Skin of body (tissue), 2 donors: ENCODE measurements around the gene HEMGN. TPM values are rescaled to one million over a fixed set of nuclear protein-coding genes. Genes with fewer than 3 reads are reported as not detected.
"Not testable (repeated sequence)": the region's sequence is repeated elsewhere in the genome, so short reads cannot be mapped to it uniquely, and the experiment has no call there.

Experiments used
- DNase-seq: peaks from one replicate; lab custom pipeline; 2025; lab: John Stamatoyannopoulos, UW
- total RNA-seq: library from RNA; depleted of rRNA; stranded (reverse); fragments of >200 nt; gene quantifications from one replicate; pipeline ENCODE4 v1.2.3, GENCODE V29; 2014

The HEMGN gene
- total RNA-seq, 1 donor from 2014 or later, result 30.6 TPM

- DNase-seq, result no peak
Measured at GRCh38 chr9:97964901-97965300, 26.9 kb upstream of the HEMGN start.

DNA sequence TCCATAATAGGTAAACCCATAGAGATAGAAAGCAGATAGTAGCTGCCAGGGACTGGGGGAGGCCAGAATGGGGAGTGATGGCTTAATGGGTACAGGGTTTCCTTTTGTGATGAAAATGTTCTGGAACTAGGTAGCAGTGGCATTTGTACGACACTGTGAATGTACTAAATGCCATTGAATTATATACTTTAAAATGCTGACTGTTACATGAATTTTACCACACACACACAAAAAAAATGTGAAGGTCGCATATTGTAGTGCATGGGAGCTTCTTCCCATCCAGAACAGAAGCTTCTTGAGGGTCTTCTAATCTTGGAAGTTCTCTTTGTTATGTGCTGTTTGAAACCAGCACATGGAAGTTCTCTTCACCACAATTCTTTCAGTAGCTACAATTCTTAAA, 25.3 kb upstream of the HEMGN start:
- DNase-seq, result no peak

- no peak for DNase-seq
Measured at GRCh38 chr9:97962575-97962974, 24.6 kb upstream of the HEMGN start.

DNA sequence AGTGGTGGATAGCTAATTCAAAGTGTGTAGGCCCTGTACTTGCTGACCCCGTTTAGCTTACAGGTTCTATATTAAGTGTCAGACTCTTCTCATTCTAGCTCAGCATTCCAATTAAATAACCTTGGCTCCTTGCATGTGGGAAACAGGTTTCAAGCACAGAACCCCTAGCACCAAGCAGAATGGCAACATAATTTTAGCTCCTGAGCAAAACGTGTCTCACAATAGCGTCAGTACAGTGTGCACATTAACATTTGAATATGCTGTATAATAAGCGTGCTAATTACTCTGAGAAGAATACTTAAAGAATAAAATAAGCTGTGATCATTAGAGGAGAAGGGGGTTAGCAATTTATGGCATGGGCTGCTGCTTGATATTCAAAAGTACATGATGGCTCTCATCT, 24.2 kb upstream of the HEMGN start:
- DNase-seq, result no peak

DNA sequence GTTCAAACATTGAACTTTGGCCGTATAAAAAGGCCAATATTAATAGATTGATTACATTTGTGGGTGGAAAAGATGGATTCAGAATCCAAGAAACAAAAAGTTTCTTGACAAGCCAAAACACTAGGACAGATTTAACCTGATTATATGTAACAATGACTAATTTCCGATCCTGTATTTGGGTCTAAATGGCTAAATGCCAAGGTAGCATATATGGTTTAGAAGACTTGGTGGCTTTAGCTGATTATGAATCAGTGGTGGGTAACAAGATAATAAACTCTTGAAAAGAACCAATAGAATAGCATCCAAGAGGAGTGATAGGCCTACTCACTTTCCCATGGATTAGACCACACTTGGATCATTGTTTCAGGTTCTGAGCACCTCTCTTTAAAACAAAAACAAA, 23.4 kb upstream of the HEMGN start:
- no peak for DNase-seq

GRCh38 chr9:97960678-97961328, 22.8 kb upstream of the HEMGN start:
- DNase-seq, result not testable (repeated sequence)

- DNase-seq, result no peak
Measured at GRCh38 chr9:97959585-97959984, 21.6 kb upstream of the HEMGN start.

DNA sequence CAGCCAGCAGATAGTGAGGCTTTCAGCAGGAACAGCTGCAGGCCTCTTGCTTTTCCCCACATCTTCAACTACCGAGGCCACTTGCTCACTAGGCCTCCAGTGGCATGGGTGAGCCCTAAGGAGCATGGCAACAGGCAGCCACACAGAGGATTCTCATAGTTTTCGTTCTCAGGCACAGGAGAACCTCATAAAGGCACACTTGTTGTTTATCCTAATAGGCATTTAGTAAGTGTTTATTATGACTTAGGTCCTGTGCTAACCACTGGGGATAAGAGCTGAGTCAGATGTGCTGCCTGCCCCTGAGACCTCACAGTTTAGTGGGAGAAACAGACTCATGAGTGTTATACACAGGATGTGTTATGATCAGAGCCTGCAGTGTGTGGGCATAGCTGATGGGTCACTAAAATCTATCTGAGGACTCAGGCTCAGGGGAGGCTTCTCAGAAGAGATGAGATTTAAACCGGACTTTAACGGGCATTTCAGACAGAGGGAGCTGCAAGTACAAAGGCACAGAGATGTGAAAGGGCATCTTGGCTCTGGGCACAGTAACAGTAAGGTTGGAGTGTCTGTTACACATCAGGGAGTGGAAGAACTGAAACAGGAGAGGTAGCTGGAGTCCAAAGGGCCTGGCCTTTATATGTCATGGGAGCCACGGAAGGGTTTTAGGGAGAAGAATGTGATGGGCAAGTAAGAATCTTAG, 21.0 kb upstream of the HEMGN start:
- DNase-seq, result no peak

GRCh38 chr9:97956331-97956730, 18.4 kb upstream of the HEMGN start:
- no peak for DNase-seq

DNA sequence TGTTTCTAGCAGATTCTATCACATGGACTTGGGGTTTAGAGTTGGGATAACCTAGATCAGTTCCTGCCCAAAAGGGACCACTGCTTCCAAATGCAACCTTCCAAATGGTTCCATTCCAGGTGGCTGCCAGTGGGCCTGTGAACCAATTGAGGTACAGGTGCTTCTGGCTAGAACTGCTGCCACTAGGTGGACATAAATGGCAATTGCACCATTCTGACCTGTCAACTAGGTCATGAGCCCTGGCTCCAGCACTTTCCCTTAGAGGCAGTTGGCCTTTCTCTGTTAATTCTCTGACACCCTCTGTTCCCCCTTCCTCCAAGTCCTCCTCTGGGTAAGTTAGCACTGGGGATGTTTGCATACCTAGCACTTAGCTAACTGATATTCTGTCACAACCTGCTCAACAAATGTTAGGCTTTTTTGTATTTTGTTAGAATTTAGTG, 16.6 kb upstream of the HEMGN start:
- DNase-seq, result no peak

DNA sequence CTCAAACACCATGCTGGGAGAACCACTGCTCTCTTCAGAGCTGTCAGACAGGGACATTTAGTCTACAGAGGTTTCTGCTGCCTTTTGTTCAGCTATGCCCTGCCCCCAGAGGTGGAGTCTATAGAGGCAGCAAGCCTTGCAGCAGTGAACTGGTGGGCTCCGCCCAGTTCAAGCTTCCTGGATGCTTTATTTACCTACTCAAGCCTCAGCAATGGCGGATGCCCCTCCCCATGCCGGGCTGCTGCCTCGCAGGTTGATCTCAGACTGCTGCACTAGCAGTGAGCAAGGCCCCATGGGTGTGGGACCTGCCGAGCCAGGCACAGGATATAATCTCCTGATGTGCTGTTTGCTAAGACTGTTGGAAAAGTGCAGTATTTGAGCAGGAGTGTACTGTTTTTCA, 12.9 kb upstream of the HEMGN start:
- DNase-seq, result not testable (repeated sequence)

GRCh38 chr9:97947094-97947493, 9.1 kb upstream of the HEMGN start:
- not testable (repeated sequence) for DNase-seq

GRCh38 chr9:97945470-97945869, 7.5 kb upstream of the HEMGN start:
- DNase-seq, result not testable (repeated sequence)

GRCh38 chr9:97944612-97945011, 6.6 kb upstream of the HEMGN start:
- DNase-seq, result no peak

GRCh38 chr9:97943308-97943855, 5.4 kb upstream of the HEMGN start:
- no peak for DNase-seq

DNA sequence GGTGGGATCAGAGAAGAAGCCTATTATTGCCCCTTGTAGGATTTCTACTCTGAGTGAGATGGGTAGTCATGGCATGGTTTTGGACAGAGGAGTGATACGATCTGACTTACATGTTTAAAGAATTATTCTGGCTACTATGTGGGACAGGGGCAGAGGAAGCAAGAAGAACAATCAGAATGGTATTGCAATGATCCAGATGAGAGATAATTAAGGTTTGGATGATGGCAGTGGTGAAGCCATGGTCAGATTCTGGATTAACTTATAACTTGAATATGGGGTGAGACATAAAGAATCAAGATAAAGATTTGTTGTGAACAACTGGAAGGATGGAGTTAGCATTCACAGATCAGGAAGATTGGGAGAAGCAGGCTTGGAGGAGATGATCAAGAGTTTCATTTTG, 3.4 kb upstream of the HEMGN start:
- no peak for DNase-seq

- DNase-seq, result no peak
Measured at GRCh38 chr9:97940741-97941140, 2.8 kb upstream of the HEMGN start.

DNA sequence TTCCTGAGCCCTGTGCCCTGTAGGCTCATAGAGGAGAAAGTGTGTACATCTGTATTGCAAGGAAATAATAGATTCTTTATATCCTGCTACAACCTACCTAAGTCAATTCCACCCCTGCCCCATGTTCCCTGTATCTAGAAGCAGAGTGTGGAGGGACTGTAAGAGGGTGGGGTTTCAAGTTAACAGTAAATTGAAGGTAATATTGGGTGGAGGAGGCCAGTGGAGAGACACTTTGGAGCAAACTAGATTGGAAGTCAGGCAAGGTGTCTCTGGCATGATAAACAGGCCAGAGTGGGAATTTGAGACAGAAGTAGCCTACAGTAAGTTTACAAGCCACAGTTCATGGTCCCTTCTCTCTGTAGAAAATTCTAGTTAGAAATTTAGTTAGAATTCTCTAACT, 2.3 kb upstream of the HEMGN start:
- DNase-seq, result no peak

DNA sequence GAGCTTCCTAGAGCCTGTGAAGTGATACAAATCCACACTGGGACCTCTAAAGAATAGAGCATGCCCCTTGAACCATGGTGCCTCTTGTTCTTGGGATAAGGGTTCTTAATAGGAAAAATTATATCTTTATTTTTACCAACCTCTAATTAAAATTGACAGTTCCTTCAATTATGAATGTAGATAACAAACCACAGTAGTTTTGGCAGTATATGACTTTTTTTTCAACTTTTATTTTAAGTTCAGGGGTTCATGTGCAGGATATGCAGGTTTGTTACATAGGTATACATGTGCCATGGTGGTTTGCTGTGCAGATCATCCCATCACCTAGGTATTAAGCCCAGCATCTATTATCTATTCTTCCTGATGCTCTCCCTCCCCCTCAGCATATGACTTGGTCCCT, 974 bp downstream of the HEMGN start:
- DNase-seq, result no peak

DNA sequence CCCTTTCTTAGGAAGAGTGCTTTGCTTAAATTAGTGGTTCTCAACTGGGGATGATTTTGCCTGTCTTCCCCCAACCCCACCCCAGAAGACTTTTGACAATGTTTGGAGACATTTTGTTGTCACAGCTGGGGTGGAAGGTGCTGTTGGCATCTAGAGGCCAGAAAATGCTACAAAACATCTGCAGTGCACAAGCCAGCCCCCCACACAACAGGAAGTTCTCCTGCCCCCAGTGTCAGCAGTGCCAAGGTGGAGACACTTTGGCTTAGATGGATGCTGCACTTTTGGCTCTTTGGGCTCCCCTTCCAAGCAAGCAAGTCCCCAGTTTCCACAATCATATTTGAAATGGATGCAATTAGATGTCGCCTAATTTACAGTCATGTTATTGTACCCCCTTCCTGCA, 2.7 kb downstream of the HEMGN start:
- no peak for DNase-seq

DNA sequence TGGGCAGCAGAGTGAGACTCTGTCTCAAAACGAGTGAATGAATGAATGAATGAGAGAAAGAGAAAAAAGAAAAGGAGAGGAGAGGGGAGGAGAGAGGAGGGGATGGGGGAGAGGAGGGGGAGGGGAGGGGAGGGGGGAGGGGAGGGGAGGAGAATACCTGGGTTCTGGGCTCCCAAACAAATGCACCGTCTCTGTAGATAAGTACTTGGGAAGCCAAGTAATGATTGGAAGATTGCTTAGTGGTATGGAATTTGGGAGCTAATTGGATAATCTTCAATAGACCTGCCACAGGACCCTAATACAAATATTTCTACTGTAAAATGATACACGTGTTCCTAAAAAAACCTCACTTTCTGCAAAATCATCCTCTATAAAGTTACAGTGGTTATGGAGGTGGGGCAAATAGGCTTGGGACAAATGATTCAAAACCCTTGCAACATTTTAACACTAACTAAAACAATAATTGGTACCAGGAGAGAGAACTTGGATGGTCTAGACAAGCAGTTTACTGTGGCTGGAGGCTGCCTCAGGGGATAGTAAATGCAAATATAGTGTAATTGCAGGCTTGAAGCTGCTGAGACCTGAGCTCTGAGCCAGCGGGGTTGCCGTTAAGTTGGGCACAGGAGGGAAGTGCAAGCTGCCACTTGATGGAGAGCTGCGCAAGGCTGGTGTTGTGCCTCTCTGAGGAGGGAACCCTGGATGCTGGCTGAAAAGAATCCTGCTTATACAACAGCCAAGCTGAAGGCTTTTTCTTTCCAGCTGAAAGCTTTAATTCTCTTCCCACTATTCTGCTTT, 3.5 kb downstream of the HEMGN start:
- DNase-seq, result no peak
